ENCODE results near the gene DPYD.

The DPYD gene

GRCh38 chr1:97781762-97782337 is 139.0 kb downstream of the DPYD start:
- DNase-seq: no peak

- no peak for DNase-seq
Observed at GRCh38 chr1:97780884-97781283, 139.9 kb downstream of the DPYD start.

DNA sequence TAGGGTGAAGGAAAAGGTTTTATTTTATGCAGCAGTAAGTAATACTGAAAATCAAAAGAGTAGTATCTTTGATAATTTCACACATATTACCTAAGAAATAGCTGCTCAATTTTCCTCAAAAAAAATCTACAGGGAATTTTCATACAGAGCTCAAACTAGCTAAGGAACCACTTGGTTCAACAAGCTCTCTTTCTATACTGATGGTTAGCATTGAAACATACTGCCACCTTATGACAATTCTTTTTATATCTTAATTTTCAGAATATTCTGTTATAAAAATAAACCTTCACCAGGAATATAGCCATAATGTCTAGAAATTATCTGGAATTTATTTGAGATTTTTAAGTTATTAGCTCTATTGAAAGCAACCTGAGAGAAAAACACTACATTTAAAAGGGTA is 142.1 kb downstream of the DPYD start:
- DNase-seq: no peak

DNA sequence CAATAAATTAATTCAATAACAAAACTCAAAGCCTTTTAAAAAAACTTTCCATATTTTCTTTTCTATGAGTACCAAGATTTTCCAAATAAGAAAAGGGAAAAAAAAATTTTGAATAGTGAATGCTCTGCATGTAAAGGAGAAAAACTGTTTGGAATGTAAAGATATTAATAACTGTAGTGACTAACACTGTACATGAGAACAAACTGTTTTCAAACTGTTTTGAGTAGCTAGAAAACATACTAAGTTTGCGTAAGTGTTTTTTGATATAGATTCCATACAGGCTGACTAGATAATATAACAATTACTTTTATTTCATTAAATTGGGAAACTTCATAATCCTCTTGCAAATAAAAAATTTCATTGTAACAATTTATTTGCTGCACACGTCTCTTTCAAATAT is 150.5 kb downstream of the DPYD start:
- no peak for DNase-seq

- DNase-seq: no peak
Observed at GRCh38 chr1:97767381-97767780, 153.5 kb downstream of the DPYD start.

DNA sequence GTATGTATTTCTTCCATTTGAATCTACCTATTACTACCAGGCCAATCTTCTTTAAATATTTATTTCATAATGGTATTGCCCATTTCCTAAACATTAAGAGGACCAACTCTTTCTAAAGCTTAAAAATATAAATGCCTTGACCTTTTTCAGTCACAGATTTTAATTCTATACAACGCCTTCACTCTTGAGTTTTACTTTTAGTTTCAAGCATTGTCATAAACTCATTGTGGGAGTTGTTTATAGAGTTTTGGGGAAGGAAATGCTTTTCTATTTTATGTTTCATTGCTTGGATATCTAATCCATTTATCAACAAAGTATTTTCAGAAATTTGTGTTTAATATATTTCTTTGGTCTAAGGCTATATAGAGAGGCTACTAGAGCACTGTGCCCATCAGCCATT is 155.8 kb downstream of the DPYD start:
- DNase-seq: no peak

GRCh38 chr1:97761637-97762036 is 159.2 kb downstream of the DPYD start:
- no peak for DNase-seq

GRCh38 chr1:97759078-97759477 is 161.8 kb downstream of the DPYD start:
- no peak for DNase-seq

- DNase-seq: no peak
Observed at GRCh38 chr1:97758541-97759057, 162.2 kb downstream of the DPYD start.

DNA sequence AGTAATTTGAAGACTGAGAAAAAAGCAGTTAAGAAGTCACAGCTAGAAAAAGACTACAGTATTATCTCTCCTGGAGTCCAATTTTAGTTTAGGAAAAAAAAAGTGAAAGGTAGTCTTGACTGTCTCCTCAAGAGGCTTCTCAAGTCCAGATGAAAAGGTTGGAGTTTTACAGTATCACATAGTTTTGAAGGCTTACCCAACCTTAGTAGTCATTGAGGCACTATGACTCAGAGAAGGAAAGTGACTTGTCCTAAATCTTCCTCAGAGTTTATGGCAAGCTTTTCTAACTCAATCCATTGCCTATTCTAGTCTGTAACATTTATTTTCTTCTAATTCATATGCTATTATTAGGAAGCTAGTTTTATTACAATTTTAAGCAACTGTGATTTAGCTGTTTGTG is 174.9 kb downstream of the DPYD start:
- no peak for DNase-seq

DNA sequence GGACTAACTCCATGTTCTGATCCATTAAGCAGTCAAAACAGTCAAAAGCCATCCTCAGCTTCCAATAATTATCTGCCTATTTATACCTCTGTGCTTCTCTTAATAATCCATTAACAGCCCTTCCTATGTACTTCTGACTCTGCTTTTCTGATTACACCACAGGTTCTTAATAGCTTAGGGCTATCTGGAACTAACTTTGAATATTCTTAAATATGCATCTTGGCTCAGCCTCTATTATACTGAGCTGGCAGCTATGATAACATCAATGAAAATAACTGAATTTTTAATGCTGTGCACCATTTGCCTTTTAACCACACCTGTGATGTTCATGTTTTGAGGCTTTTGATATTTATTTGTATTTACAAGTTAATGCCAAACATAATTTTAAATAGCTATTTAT is 175.9 kb downstream of the DPYD start:
- no peak for DNase-seq

DNA sequence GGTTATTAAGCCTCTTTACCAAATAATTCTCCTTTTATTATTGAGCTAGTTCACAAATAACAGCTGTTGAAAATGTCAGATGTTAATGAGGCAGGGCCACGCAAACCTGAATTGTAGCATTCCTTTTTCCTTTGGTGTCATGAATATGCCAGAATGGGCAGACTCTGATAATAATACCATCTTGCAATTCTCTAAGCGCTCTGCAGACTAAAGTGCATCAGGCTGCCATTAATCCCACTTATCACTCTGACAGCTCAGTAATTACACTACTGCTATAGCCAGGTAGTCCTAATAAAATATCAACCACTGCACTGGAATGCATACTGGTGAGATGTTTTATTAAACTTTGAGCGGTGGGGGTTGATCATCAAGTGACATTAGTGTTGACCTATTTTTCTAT is 177.7 kb downstream of the DPYD start:
- no peak for DNase-seq

GRCh38 chr1:97740891-97741290 is 179.9 kb downstream of the DPYD start:
- DNase-seq: no peak

- no peak for DNase-seq
Observed at GRCh38 chr1:97739596-97740103, 181.2 kb downstream of the DPYD start.

GRCh38 chr1:97738270-97738669 is 182.6 kb downstream of the DPYD start:
- no peak for DNase-seq

GRCh38 chr1:97730271-97730670 is 190.6 kb downstream of the DPYD start:
- no peak for DNase-seq

DNA sequence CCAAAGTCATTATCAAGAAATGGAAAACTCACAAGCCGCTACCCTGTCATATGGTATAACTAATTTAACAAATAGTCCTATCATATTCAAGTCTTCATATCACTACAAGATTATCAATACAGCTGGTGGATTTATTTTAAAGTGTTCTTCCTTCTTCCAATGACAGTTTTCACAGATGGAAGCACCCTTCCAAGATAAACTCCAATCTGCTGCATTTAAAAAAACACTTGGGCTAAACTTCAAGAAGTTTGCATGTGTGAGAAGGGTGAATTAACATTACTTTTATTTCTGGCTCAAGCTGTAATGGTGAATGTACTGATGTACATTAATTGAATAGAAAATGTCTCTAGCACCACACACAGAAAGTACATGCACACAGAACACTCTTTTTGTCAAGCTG is 192.4 kb downstream of the DPYD start:
- no peak for DNase-seq

DNA sequence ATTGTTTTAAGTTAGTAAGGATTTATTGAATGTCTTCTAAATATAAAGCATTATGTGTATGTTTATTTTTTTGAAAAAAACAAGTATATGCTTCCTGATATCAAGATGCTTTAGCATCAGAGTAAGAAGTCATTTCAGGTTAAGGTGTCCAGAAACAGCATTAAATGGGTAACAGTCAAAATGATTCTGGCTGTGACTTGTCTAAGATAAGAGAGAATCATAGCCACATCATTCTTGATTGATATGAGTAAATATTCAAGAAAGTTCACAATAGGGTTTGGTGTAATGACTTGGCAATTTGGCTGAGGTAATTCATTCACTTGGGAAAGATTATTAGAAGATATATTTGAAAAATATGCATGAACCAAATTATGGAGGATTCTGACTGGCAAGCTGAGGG is 193.8 kb downstream of the DPYD start:
- no peak for DNase-seq

- no peak for DNase-seq
Observed at GRCh38 chr1:97726386-97726785, 194.4 kb downstream of the DPYD start.

GRCh38 chr1:97721221-97721620 is 199.6 kb downstream of the DPYD start:
- DNase-seq: no peak

GRCh38 chr1:97712980-97713379 is 207.9 kb downstream of the DPYD start:
- no peak for DNase-seq

DNA sequence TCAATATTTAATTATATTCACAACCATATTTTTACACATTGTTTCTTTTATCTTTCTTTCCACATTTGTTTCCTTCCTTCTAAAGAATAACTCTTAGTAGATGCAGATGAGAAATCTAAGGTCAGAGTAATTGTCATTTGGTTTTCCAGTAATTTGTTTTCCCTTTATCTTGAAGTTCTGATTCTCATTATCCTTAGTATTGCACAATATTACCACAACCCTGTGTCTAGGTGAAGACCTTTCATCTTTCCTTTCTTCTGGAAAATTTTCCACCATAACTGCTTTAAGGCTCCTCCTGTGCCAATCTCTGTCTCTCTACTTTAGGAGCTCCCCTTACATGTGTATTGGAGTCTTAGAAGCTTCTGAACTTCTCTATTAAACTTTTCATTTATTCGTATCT is 209.0 kb downstream of the DPYD start:
- no peak for DNase-seq

DNA sequence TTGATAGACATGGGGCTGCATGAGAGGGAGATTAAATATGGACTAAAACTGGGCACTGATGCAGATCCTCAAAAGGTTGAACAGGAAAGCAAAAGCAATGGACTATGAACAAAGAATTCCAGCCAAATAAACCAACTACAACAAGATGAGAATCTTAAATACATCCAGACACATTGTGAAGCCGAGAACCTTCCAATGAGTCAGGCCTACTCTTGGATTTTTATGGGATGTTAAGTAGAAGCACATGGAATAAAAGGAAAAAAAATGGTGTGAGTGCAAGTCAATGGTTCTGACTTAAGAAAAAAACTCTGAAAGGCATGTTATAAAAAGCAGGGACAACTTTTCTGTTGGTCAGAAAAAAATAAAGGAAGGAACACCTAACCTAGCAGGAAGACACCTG is 227.2 kb downstream of the DPYD start:
- no peak for DNase-seq

DNA sequence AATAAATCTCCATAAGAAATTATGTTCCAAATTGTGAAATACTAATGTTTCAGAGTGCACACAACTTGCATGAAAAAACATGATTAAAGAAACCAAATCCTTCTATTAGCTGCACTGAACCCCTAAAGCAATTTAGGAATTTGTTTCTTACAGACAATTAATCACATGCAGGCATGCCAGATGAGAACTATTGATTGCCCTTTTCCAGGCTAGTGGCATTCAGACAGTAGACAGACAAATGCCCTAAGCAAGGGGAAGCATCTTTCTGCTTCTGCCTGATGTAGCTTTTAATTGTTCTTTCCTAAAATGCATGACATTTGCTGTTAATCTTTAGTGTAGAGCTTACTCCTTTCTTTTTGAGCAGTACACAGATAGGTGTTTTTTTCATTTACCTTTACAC is 229.5 kb downstream of the DPYD start:
- DNase-seq: no peak

DNA sequence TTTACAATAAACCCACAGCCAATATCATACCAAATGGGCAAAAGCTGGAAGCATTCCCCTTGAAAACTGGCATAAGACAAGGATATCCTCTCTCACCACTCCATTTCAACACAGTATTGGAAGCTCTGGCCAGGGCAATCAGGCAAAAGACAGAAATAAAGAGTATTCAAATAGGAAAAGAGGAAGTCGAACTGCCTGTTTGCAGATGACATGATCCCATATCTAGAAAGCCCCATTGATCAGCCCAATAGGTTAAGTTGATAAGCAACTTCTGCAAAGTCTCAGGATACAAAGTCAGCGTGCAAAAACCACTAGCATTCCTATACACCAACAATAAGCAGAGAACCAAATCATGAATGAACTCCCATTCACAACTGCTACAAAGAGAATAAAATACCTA is 235.5 kb downstream of the DPYD start:
- no peak for DNase-seq

Data from stimulated activated CD4-positive, alpha-beta T cell treated with anti-CD3 and anti-CD28 coated beads, Interleukin-4, amount 100 ng/mL, for 24 hours (primary cell).